Adrenal gland (tissue), 12 donors: Measurements from ENCODE around the gene NISCH. TPM values are rescaled to one million over a fixed set of nuclear protein-coding genes. Genes with fewer than 3 reads are reported as not detected.

Source experiments
- DNase-seq, 7 donors: peaks; one replicate each; pipeline ENCODE4 v3.0.0-alpha.2; 2019 to 2020
- H3K27ac ChIP-seq, 5 donors: fragments of 200-600 bp; sonication (generic) in 4 of 5; 1 replicate in 3 of 5; 2 replicates in 2 of 5; pipeline versions ENCODE4 v1.5.1 to v1.8.0; 2016 to 2020; ENCODE audit warnings: mild to moderate bottlenecking in 1 of 5
- H3K27me3 ChIP-seq: fragments of 200-600 bp; 2 replicates; pipeline ENCODE4 v1.8.0; 2021
- H3K36me3 ChIP-seq, 2 donors: fragments of 200-600 bp; replicated peaks in 1 of 2; 1 replicate in 1 of 2; 2 replicates in 1 of 2; pipeline versions ENCODE4 v1.5.1 to v1.8.0; 2018 to 2022
- H3K4me1 ChIP-seq, 2 donors: fragments of 200-600 bp; replicated peaks in 1 of 2; 1 replicate in 1 of 2; 2 replicates in 1 of 2; pipeline versions ENCODE4 v1.5.1 to v1.8.0; 2018 to 2021
- H3K4me3 ChIP-seq, 4 donors: fragments of 200-600 bp; sonication (generic) in 3 of 4; one replicate each; pipeline ENCODE4 v1.5.1; 2016 to 2018
- H3K9me3 ChIP-seq, 3 donors: fragments of 200-600 bp; sonication (generic) in 1 of 3; replicated peaks in 1 of 3; 1 replicate in 2 of 3; 2 replicates in 1 of 3; pipeline versions ENCODE4 v1.5.1 to v1.8.0; 2016 to 2021
- CTCF ChIP-seq, 6 experiments: fragments of 450-650 bp in 4 of 6; fragments of 200-600 bp in 2 of 6; sonication (generic) in 1 of 6; IDR thresholded peaks; 1 replicate in 5 of 6; 2 replicates in 1 of 6; pipeline versions ENCODE4 v1.5.1 to v1.8.0; 2016 to 2021; ENCODE audit warnings: antibody characterized with exemption in 6 of 6, mild to moderate bottlenecking in 2 of 6, moderate library complexity in 1 of 6
- POLR2A ChIP-seq, 2 donors: fragments of 450-650 bp; IDR thresholded peaks; one replicate each; pipeline ENCODE4 v1.6.1; 2017; ENCODE audit warnings: antibody characterized with exemption in 2 of 2, mild to moderate bottlenecking in 2 of 2, moderate library complexity in 1 of 2
- WGBS, 4 donors: extraction: QIAGEN DNeasy Blood & Tissue Kit in 2 of 4; methylation state at CpG; one replicate each; pipeline versions ENCODE4 v1.1.5 to v1.1.7; 2013 to 2017; 5-methylcytosine and 5-hydroxymethylcytosine counted together
- intact Hi-C, 2 donors: fragments of 100-400 bp; cut with DNase I; formaldehyde crosslinking; loops; one replicate each; pipeline versions ENCODE4 v1.14.1 to v1.15.0; 2022 to 2023
- polyA plus RNA-seq, 3 donors: library from polyadenylated mRNA; stranded (reverse); fragments of 200-250 nt in 2 of 3; fragments of 350-450 nt in 1 of 3; fragmentation: Illumina TruSeq in 1 of 3; extraction: RNeasy Lipid Tissue Mini Kit (QIAGEN cat#74804) in 1 of 3; gene quantifications; one replicate each; pipeline ENCODE4 v1.2.3, GENCODE V29; 2013 to 2014
- total RNA-seq, 9 donors: library from RNA; depleted of rRNA in 4 of 9; stranded (reverse); fragments of >200 nt in 4 of 9; fragments of 120-200 nt in 1 of 9; fragmentation: NEBNext Ultra II Directional in 1 of 9; extraction: Animal tissue kit (Norgen Biotek cat#: 25700) in 1 of 9; gene quantifications; one replicate each; pipeline versions ENCODE4 v1.1.0 to v1.2.4, GENCODE V29; 2013 to 2023
- donor health status: healthy with polysubstance abuse.
- donor health status: Bipolar disorder and iron deficiency.
- donor health status: DM: yes; HTN: yes; CAD: no.
- donor health status: DM: no; HTN: no; CAD: no.
- donor health status: DM: no; HTN: no; CAD: no.
- donor health status: DM: yes; HTN: yes; CAD: no.

The NISCH gene
- total and polyA plus RNA-seq, 12 donors: 39.4 to 186 (median 100) TPM

DNA sequence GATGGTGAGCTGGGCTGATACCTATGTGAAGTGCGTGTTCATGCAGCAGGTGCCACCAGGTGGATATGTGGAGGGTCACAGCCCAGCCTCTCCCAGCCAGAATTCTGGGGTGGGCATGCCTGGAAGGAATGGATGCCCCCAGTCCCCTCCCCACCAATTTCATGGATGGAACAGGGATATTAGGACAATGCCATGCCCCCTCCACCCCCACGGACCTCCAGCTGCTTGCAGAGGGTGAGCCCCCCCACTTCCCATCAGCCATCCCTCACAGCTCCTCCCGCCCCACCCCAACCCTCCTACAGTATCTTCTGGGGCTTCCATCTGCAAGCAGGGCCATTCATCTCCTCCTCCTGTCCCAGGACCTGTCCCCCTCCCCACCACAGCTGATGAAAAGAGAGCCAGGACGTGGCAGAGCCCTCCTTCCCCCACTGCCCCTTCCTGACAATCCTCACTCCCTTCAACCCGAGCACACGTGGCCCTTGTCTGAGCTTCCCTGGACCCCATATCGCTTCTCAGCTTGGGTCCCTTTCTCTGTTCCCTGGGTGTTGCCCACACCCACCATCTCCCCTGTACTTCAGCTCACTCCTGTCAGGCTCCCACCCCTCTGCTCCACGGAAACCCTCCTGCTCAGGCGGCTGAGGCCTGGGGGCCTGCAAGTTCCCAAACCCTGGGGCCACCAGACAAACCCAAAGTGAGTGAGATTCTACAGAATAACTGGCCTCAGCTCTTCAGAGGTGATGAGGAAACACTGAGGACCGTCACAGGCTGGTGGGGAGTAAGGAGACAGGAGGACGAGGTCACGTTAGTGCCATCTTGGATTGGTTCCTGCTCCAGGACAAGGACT, 7.7 kb upstream of the NISCH start:
- Histone ChIP-seq H3K4me3 (no peak overlapping the region), H3K9me3 (no peaks in the 10 kb centered on the region), H3K4me1 (no peaks in the 10 kb centered on the region), H3K27ac (no peak overlapping the region), H3K36me3 (no peaks in the 10 kb centered on the region), H3K27me3 (no peaks in the 10 kb centered on the region)
- intact Hi-C loops: no loop called here
- 62 to 68% (median 64%) methylated on average over 11 to 12 of the region's 12 CpGs for WGBS, 4 donors
- no peak for DNase-seq
- TF ChIP-seq CTCF (IDR thresholded peaks at IDR 0.05) (no peak), POLR2A (IDR thresholded peaks at IDR 0.05) (no peak)

- 74 to 94% (median 86%) methylated on average over 6 to 11 of the region's 11 CpGs for WGBS, 4 donors
- Histone ChIP-seq H3K27ac (peak overlapping the region in 1 of 5 donors; percentile 16), H3K36me3 (no peaks in the 10 kb centered on the region), H3K4me1 (peaks cover 0 to 11% of the 10 kb centered on the region in 2 donors), H3K9me3 (no peaks in the 10 kb centered on the region), H3K27me3 (no peaks in the 10 kb centered on the region), H3K4me3 (no peak overlapping the region)
- intact Hi-C loops: no loop called here
- TF ChIP-seq POLR2A (IDR thresholded peaks at IDR 0.05): no peak
- no peak for TF ChIP-seq CTCF (IDR thresholded peaks at IDR 0.05)
- DNase-seq: no peak
Measured at GRCh38 chr3:52450489-52451236, 4.7 kb upstream of the NISCH start.

DNA sequence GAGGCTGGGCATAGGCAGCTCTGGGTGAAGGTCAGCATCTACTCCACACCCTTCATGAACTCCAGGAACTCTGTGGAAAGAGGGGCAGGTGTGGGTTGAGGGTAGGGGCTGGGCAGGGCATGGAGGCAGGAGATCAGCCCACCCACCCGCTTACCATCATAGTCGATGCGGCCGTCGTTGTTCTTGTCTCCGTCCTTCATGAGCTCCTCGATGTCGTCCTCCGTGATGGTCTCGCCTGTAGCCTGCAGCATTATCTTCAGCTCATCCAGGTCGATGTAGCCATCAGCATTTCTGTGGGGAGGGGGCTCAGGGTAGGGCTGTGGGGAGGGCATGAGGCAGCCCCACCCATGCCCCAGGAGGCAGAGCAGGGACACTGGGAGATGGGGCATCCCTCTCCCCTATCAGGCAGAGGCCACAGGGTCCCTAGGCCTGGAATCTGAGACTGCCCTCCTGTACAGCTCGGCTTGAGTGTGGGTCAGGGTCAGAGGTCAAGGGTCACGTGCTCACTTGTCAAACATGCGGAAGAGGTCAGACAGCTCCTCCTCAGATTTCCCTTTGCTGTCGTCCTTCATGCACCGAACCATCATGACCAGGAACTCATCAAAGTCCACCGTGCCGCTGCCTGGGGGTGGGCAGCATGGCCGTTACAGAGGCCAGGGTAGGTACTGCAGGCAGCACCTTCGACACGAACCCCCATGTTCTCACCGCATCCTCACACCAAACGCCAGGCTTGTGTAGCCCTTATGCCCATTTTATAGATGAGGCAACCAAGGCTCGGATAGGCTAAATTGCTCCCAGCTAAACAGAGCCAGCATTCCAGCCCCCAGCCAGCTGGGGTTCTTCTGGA, 3.9 kb upstream of the NISCH start:
- no peak for TF ChIP-seq POLR2A (IDR thresholded peaks at IDR 0.05)
- TF ChIP-seq CTCF (IDR thresholded peaks at IDR 0.05): peak in 1 of 6 experiments; percentile 3
- intact Hi-C loops: no loop called here
- Histone ChIP-seq H3K9me3 (no peaks in the 10 kb centered on the region), H3K27me3 (no peaks in the 10 kb centered on the region), H3K4me3 (no peak overlapping the region), H3K4me1 (peaks cover under 1 to 15% of the 10 kb centered on the region in 2 donors), H3K27ac (no peak overlapping the region), H3K36me3 (no peaks in the 10 kb centered on the region)
- DNase-seq: no peak
- 83 to 87% (median 85%) methylated on average over 22 to 24 of the region's 24 CpGs for WGBS, 4 donors

DNA sequence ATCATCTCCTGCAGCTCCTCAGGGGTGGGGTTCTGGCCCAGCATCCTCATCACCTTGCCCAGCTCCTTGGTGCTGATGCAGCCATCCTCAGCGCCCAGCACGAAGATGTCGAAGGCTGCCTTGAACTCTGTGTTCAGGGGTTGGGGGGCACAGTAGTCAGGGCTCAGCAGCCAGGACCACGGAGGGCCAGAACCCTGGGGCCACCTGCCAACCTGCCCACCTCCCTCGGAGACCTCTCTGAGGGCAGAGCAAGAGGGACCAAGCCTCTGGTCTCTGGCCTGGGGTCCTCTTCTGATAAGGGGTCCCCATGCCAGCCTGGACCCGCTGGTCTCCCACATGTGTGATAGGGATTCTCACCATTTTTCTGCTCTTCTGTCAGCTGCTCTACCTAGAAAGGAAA, 3.3 kb upstream of the NISCH start:
- 86 to 92% methylated on average over 6 of the region's 6 CpGs; no CpG with 5 or more reads in 2 of the 4 donors for WGBS, 4 donors
- Histone ChIP-seq H3K27me3 (no peaks in the 10 kb centered on the region), H3K27ac (no peak overlapping the region), H3K4me1 (peaks cover 5 to 22% of the 10 kb centered on the region in 2 donors), H3K4me3 (no peak overlapping the region), H3K36me3 (no peaks in the 10 kb centered on the region), H3K9me3 (no peaks in the 10 kb centered on the region)
- no peak for DNase-seq
- TF ChIP-seq POLR2A (IDR thresholded peaks at IDR 0.05) (no peak), CTCF (IDR thresholded peaks at IDR 0.05) (no peak)
- intact Hi-C loops: no loop called here
